ENCODE results near the gene COL5A2.

The COL5A2 gene

DNA sequence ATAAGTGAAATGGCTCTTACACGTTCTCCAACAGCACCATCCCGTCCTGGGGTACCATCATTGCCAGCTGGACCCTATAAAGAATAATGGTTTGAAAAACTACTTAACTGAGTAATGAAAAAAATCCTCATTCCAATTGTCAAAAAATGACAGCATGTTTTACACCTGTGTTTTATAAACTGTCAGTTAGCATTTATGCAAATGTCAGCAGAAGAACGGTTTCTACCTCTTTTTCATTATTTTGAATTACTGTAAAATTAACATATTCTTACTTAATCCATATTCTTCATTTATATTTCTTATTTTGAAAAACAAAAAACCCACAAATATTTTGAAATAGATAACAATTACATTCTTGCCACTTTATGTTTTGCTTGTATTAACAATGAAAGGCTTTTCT, 131.4 kb downstream of the COL5A2 start:
- ChIA-PET CTCF (interaction anchor here (0.6 kb wide), 1 partner anchor 28 kb away, joined by 4 read pairs; no protein-coding TSS in a partner anchor), POLR2A (ENCODE audit: low non-redundant PET) (no interaction called here)
- no peak overlapping the region for H3K27ac ChIP-seq

DNA sequence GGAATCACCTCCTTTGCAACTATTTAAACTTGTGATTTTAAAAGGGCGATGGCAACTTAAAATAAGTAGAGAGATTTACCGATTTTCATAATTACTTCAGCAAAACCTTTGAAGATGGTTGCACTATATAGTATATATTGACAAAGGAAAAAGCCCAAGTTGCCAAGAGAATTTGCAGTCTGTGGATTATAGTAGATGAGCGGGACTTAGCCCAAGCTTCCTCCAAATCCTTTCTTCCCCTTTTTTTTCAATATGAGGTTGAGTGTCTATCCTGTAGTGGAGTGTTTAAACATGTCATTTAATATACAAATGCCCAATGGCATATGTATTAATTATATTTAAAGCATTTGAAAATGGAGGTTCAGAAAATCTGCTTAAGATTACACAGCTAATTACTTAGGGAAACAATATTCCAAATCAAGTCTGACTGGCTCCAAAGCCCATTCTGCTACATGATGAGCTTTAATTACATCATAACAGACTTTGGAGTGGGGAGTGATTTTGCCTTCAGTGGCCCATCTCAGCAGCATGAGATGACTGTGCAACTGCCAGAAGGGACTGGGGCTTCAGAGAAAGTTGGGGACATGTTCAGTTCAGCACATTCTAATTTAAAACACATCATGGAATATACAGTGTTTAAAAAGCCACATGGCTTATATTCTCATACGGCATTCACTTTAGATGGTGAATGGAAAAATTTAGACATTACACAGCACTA, 132.2 kb downstream of the COL5A2 start:
- CTCF ChIA-PET = no interaction called here
- no peak for DNase-seq (ENCODE audit: low spot score)
- TF ChIP-seq, protein P1, sequence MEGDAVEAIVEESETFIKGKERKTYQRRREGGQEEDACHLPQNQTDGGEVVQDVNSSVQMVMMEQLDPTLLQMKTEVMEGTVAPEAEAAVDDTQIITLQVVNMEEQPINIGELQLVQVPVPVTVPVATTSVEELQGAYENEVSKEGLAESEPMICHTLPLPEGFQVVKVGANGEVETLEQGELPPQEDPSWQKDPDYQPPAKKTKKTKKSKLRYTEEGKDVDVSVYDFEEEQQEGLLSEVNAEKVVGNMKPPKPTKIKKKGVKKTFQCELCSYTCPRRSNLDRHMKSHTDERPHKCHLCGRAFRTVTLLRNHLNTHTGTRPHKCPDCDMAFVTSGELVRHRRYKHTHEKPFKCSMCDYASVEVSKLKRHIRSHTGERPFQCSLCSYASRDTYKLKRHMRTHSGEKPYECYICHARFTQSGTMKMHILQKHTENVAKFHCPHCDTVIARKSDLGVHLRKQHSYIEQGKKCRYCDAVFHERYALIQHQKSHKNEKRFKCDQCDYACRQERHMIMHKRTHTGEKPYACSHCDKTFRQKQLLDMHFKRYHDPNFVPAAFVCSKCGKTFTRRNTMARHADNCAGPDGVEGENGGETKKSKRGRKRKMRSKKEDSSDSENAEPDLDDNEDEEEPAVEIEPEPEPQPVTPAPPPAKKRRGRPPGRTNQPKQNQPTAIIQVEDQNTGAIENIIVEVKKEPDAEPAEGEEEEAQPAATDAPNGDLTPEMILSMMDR (conservative IDR thresholded peaks at IDR 0.05; ENCODE audit: low read depth) = no peak
- H3K27ac ChIP-seq = no peak overlapping the region
- POLR2A ChIA-PET (ENCODE audit: low non-redundant PET) = no interaction called here

More for the DNA sequence above, 131.4 kb downstream of the COL5A2 start:
- no peak for DNase-seq (ENCODE audit: low spot score)
- TF ChIP-seq, protein P1 (conservative IDR thresholded peaks at IDR 0.05; ENCODE audit: low read depth) = no peak

DNA sequence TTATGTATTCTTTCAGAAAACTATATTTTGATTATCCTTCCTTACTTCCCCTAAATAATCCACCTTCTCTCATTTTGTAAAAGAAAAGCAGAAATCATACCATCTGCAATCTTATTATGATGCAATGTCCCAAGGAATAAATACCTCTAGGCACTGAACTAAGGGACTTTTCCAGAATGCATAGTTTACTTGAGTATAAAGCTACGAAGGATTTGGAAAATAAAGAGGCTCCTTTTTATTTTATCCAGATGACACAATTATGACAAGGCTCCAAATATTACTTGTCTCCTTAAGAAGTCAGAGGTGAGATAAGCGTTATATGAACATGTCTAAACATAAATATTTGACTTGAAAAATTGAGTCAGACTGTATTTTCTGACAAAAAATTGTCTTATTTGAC, 133.2 kb downstream of the COL5A2 start:
- POLR2A ChIA-PET (ENCODE audit: low non-redundant PET) = no interaction called here
- CTCF ChIA-PET = no interaction called here
- no peak for DNase-seq (ENCODE audit: low spot score)
- H3K27ac ChIP-seq = no peak overlapping the region
- TF ChIP-seq, protein P1 (conservative IDR thresholded peaks at IDR 0.05; ENCODE audit: low read depth) = no peak

GRCh38 chr2:189045836-189046235, 133.7 kb downstream of the COL5A2 start:
- TF ChIP-seq, protein P1 (conservative IDR thresholded peaks at IDR 0.05; ENCODE audit: low read depth) = no peak
- CTCF ChIA-PET = no interaction called here
- H3K27ac ChIP-seq = no peak overlapping the region
- POLR2A ChIA-PET (ENCODE audit: low non-redundant PET) = no interaction called here
- DNase-seq (ENCODE audit: low spot score) = no peak

DNA sequence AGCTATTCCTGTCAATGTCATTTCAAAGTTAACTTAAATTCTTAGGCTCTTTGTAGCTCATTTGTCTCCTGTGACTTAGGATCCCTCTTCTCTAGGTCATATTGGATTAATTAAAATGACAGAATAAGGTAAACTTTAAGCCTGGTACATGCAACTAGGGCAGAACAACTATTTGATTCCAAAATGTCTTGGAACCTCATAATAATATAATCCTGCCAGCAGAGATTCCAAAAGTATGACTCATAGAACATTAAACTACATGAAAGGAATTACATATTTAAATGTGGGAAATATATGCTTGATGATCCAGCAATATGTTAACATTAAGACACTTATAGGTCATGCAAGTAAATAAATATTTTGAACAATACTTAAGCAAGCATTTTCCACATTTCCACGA, 142.0 kb downstream of the COL5A2 start:
- peak; percentile 14 for DNase-seq (ENCODE audit: low spot score)
- TF ChIP-seq, protein P1 (conservative IDR thresholded peaks at IDR 0.05; ENCODE audit: low read depth) = no peak
- H3K27ac ChIP-seq = no peak overlapping the region
- ChIA-PET CTCF (no interaction called here), POLR2A (ENCODE audit: low non-redundant PET) (no interaction called here)

- DNase-seq (ENCODE audit: low spot score) = no peak
- no peak overlapping the region for H3K27ac ChIP-seq
- POLR2A ChIA-PET (ENCODE audit: low non-redundant PET) = no interaction called here
- CTCF ChIA-PET = no interaction called here
- TF ChIP-seq, protein P1 (conservative IDR thresholded peaks at IDR 0.05; ENCODE audit: low read depth) = peak; percentile 29; the same call in 1 of the 2 replicates
These were observed 154.5 kb downstream of the COL5A2 start for GRCh38 chr2:189024901-189025618.
